HepG2 (cell line): ENCODE data around the gene POLR1H. TPM values are rescaled to one million over a fixed set of nuclear protein-coding genes. Genes with fewer than 3 reads are reported as not detected.

Source experiments
- ELK4 ChIP-seq: sonication (generic); formaldehyde crosslinking; IDR thresholded peaks from 2 replicates; pipeline ENCODE4 v1.9.0; 2021; ENCODE audit warnings: missing genetic modification reagents, borderline replicate concordance
- HNF4G ChIP-seq, 2 experiments: sonication (generic) in 1 of 2; formaldehyde crosslinking in 1 of 2; IDR thresholded peaks; 2 replicates each; pipeline versions ENCODE4 v1.4.0 to v1.6.1; 2011 to 2020; ENCODE audit warnings: borderline replicate concordance in 2 of 2, low read depth in 2 of 2, mild to moderate bottlenecking in 2 of 2, low read length in 1 of 2, missing genetic modification reagents in 1 of 2, moderate library complexity in 1 of 2
- KIAA2018 ChIP-seq: sonication (generic); formaldehyde crosslinking; IDR thresholded peaks from 2 replicates; pipeline ENCODE4 v1.5.0; 2020; ENCODE audit warnings: mild to moderate bottlenecking, missing genetic modification reagents, borderline replicate concordance
- NFAT5 ChIP-seq: sonication (generic); formaldehyde crosslinking; IDR thresholded peaks from 2 replicates; pipeline ENCODE4 v1.4.0; 2020; ENCODE audit warnings: missing genetic modification reagents
- NFIC ChIP-seq: IDR thresholded peaks from 2 replicates; pipeline ENCODE4 v1.6.1; 2012; ENCODE audit warnings: mild to moderate bottlenecking, low read length, inconsistent platforms
- ZNF33A ChIP-seq: sonication (generic); formaldehyde crosslinking; IDR thresholded peaks from 2 replicates; pipeline ENCODE4 v1.5.1; 2020; ENCODE audit warnings: missing genetic modification reagents, mild to moderate bottlenecking, moderate library complexity, borderline replicate concordance
- polyA plus RNA-seq, 8 experiments: library from polyadenylated mRNA; depleted of rRNA in 3 of 8; stranded (reverse) in 7 of 8; unstranded in 1 of 8; fragments of >200 nt; fragmentation: Illumina TruSeq in 4 of 8; extraction: Trizol in 4 of 8; gene quantifications; 2 replicates each; pipeline versions ENCODE4 v1.2.1 to v1.2.3, GENCODE V29; 2011 to 2016; ENCODE audit warnings: low read depth in 4 of 8, missing spikeins in 1 of 8, mixed read lengths in 1 of 8; ENCODE audit not compliant: insufficient read depth in 1 of 8
- total RNA-seq, 5 experiments: library from RNA; depleted of rRNA; stranded (reverse); fragments of >200 nt; fragmentation: Illumina TruSeq; extraction: Trizol; gene quantifications; 2 replicates each; pipeline ENCODE4 v1.2.3, GENCODE V29; 2016; ENCODE audit warnings: low read depth in 1 of 5

The POLR1H gene
- total and polyA plus RNA-seq, 2 of the 13 experiments (the other 11 are each of a cell fraction or from before 2014, with no cell fraction given), result 61.4 to 79.8 TPM

GRCh38 chr6:30101444-30102413 lies 40.7 kb downstream of the POLR1H start (continued):
- TF ChIP-seq KIAA2018 (CRISPR knock-in tag) (no peak), ELK4 (CRISPR knock-in tag) (no peak), ZNF33A (no peak), NFAT5 (CRISPR knock-in tag) (no peak), HNF4G (IDR thresholded peaks at IDR 0.05; ENCODE audit: borderline replicate concordance, low read depth, low read length) (0 out of 2 replicates have a peak, but pooled peaks have one; percentile 5), HNF4G (CRISPR knock-in tag; IDR thresholded peaks at IDR 0.05; ENCODE audit: borderline replicate concordance, low read depth) (0 out of 2 replicates have a peak, but pooled peaks have one; percentile 60), NFIC (no peak)
